Measurements from ENCODE around the gene ELOVL5.

ELOVL5 gene

GRCh38 chr6:53233309-53233708 is 115.4 kb downstream of the ELOVL5 start:
- TF ChIP-seq CTCF (IDR thresholded peaks at IDR 0.05; ENCODE audit: low read length): no peak
- no peak for TF ChIP-seq EZH2 (IDR thresholded peaks at IDR 0.05; ENCODE audit: borderline replicate concordance, low read length)
- Histone ChIP-seq H3K9me3 (ENCODE audit: low read length) (no peaks in the 10 kb centered on the region), H3K27ac (ENCODE audit: low read depth, low read length, poor library complexity, severe bottlenecking) (no peak overlapping the region), H3K36me3 (ENCODE audit: insufficient read depth, low read length) (no peaks in the 10 kb centered on the region), H3K4me2 (ENCODE audit: low read length) (no peak overlapping the region), H3K27me3 (ENCODE audit: insufficient read depth, low read length) (no peaks in the 10 kb centered on the region), H3K9ac (ENCODE audit: low read length) (no peak overlapping the region), H3K4me1 (ENCODE audit: insufficient read depth, low read length, severe bottlenecking) (peaks cover 33% of the 10 kb centered on the region), H3K9me2 (ENCODE audit: low read depth, low read length) (no peaks in the 10 kb centered on the region), H2AFZ (ENCODE audit: low read length) (no peak overlapping the region), H3K79me2 (ENCODE audit: insufficient read depth, low read length) (no peaks in the 10 kb centered on the region), H3F3A (ENCODE audit: insufficient read depth, low read length) (no peaks in the 10 kb centered on the region), H4K20me1 (ENCODE audit: insufficient read depth, low read length) (no peaks in the 10 kb centered on the region), H3K4me3 (ENCODE audit: low read depth, low read length, poor library complexity, severe bottlenecking) (no peak overlapping the region)

- Histone ChIP-seq H2AFZ (ENCODE audit: low read length) (no peak overlapping the region), H3K4me1 (ENCODE audit: insufficient read depth, low read length, severe bottlenecking) (peaks cover 23% of the 10 kb centered on the region)
- TF ChIP-seq CTCF (IDR thresholded peaks at IDR 0.05; ENCODE audit: low read length) (no peak), EZH2 (IDR thresholded peaks at IDR 0.05; ENCODE audit: borderline replicate concordance, low read length) (no peak)
These were observed 117.8 kb downstream of the ELOVL5 start for GRCh38 chr6:53230775-53231467.

GRCh38 chr6:53227847-53228246 is 120.9 kb downstream of the ELOVL5 start:
- H3K9ac ChIP-seq (ENCODE audit: low read length): no peak overlapping the region
- no peaks in the 10 kb centered on the region for H3K9me2 ChIP-seq (ENCODE audit: low read depth, low read length)
- H4K20me1 ChIP-seq (ENCODE audit: insufficient read depth, low read length): no peaks in the 10 kb centered on the region
- peaks cover 23% of the 10 kb centered on the region for H3K4me1 ChIP-seq (ENCODE audit: insufficient read depth, low read length, severe bottlenecking)
- H3K79me2 ChIP-seq (ENCODE audit: insufficient read depth, low read length): no peaks in the 10 kb centered on the region
- TF ChIP-seq CTCF (IDR thresholded peaks at IDR 0.05; ENCODE audit: low read length) (no peak), EZH2 (IDR thresholded peaks at IDR 0.05; ENCODE audit: borderline replicate concordance, low read length) (no peak)
- no peak overlapping the region for H3K27ac ChIP-seq (ENCODE audit: low read depth, low read length, poor library complexity, severe bottlenecking)
- H3K9me3 ChIP-seq (ENCODE audit: low read length): no peaks in the 10 kb centered on the region
- H3K27me3 ChIP-seq (ENCODE audit: insufficient read depth, low read length): no peaks in the 10 kb centered on the region
- H3K36me3 ChIP-seq (ENCODE audit: insufficient read depth, low read length): no peaks in the 10 kb centered on the region
- H3F3A ChIP-seq (ENCODE audit: insufficient read depth, low read length): no peaks in the 10 kb centered on the region
- no peak overlapping the region for H3K4me2 ChIP-seq (ENCODE audit: low read length)
- no peak overlapping the region for H2AFZ ChIP-seq (ENCODE audit: low read length)
- H3K4me3 ChIP-seq (ENCODE audit: low read depth, low read length, poor library complexity, severe bottlenecking): no peak overlapping the region

More at GRCh38 chr6:53230775-53231467, 117.8 kb downstream of the ELOVL5 start:
- H3K79me2 ChIP-seq (ENCODE audit: insufficient read depth, low read length): no peaks in the 10 kb centered on the region
- no peak overlapping the region for H3K4me3 ChIP-seq (ENCODE audit: low read depth, low read length, poor library complexity, severe bottlenecking)
- no peak overlapping the region for H3K9ac ChIP-seq (ENCODE audit: low read length)
- H3K9me3 ChIP-seq (ENCODE audit: low read length): no peaks in the 10 kb centered on the region
- H3F3A ChIP-seq (ENCODE audit: insufficient read depth, low read length): no peaks in the 10 kb centered on the region
- H4K20me1 ChIP-seq (ENCODE audit: insufficient read depth, low read length): no peaks in the 10 kb centered on the region
- H3K36me3 ChIP-seq (ENCODE audit: insufficient read depth, low read length): no peaks in the 10 kb centered on the region
- no peaks in the 10 kb centered on the region for H3K9me2 ChIP-seq (ENCODE audit: low read depth, low read length)
- no peaks in the 10 kb centered on the region for H3K27me3 ChIP-seq (ENCODE audit: insufficient read depth, low read length)
- no peak overlapping the region for H3K4me2 ChIP-seq (ENCODE audit: low read length)
- peak overlapping the region; percentile 46 for H3K27ac ChIP-seq (ENCODE audit: low read depth, low read length, poor library complexity, severe bottlenecking)

Data from OCI-LY1 (cell line).